Measurements from ENCODE around the gene CYFIP1.

CYFIP1 gene

DNA sequence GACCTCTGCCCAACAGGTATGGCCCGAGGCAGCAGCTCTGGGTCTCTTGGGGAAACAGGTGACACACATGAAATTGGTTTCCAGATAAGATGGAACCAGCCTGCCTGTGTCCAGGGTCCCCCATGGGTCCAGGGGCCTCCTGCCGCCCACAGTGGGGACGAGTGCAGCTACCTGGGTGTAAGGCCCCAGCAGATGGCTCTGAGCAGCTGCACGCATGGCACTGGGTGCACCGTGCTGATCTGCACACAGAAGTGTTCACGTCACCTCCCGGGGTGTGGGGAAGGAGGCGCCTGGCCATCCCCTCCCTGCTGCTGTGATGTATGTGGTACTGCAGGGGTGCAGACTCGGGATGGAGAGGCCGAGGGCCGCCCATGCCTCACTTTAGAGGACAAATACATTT is 78.1 kb downstream of the CYFIP1 start:
- in situ Hi-C loops (cut with HindIII; ENCODE audit: low pct_unique_long_range_greater_than_20kb, low sequenced_read_pairs), result no loop called here
- TF ChIP-seq JUND (IDR thresholded peaks at IDR 0.05; ENCODE audit: low read depth), result no peak
- DNase-seq (ENCODE audit: low read depth in 1 of 2, low spot score in 1 of 2), result no peak

DNA sequence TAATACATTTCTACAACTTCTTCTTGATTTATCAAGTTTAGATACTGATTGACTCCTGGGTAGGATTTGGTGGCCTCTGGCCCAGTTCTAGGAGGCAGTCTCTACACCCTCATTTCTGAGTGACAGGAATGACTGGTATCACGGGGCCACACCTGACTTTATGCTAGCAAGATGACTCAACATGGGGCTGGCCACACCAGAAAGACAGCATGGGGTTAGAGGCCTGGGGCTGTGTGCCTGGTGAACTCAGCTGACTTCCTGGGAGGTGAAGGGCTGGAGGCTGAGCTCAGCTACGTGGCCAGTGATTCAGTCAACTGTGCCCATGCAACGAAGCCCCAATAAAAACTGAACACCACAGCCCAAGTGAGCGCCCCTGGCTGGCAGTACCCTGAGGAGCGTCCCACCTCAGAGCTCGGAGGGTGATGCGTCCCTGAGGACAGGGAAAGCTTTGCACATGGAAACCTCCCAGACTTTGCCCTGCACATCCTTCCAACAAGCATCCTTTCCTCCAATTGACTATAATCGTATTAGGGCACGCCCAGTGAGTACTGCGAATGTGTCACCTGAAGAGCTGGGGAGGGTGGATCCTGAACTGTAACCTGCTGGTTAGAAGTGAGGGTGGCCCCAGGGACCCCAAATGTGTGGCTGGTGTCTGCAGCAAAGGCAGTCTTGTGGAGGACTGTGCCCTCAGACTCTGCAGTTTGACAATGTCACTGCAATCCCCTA is 84.5 kb downstream of the CYFIP1 start:
- no peak for TF ChIP-seq JUND (IDR thresholded peaks at IDR 0.05; ENCODE audit: low read depth)
- in situ Hi-C loops (cut with HindIII; ENCODE audit: low pct_unique_long_range_greater_than_20kb, low sequenced_read_pairs), result no loop called here
- DNase-seq (ENCODE audit: low read depth in 1 of 2, low spot score in 1 of 2), result peak; percentile 75 to 91

DNA sequence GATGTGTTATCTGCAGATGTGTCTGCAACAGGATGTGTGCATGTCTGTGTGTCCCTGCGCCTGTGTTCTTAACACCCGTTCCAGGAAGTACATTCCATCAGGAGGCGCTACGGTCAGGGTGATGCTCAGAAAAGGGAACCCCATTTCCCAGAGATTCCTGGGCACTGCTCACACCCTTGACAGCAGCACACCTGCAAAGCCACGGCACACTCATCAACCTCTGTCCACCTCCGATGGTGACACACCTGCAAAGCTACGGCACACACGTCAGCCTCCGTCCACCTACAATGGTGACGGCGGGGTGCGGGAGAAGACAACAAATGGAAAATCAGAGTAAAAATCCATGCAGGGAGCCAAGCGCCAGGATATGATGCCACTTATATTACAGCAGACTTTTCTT is 86.3 kb downstream of the CYFIP1 start:
- TF ChIP-seq JUND (IDR thresholded peaks at IDR 0.05; ENCODE audit: low read depth), result no peak
- DNase-seq (ENCODE audit: low read depth in 1 of 2, low spot score in 1 of 2), result no peak
- in situ Hi-C loops (cut with HindIII; ENCODE audit: low pct_unique_long_range_greater_than_20kb, low sequenced_read_pairs), result no loop called here

DNA sequence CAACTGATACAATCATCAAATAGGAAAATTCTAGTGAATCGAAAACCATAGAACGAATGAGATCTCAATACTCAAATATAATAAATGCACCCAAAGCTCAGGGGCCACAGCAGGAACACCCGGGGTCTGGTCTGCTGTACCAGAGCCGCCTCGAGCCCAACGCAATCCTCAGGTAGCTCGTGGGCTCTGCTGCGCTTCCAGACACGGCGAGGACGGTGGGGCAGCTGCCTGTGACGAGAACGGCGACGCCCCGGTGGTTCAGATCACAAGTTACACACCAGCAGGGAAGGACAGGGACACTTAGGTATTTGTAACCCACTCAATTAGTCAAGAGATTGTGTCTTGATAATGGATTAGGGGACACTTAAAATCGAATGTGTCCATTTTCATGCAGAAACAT is 87.1 kb downstream of the CYFIP1 start:
- no peak for TF ChIP-seq JUND (IDR thresholded peaks at IDR 0.05; ENCODE audit: low read depth)
- in situ Hi-C loops (cut with HindIII; ENCODE audit: low pct_unique_long_range_greater_than_20kb, low sequenced_read_pairs), result no loop called here
- DNase-seq (ENCODE audit: low read depth in 1 of 2, low spot score in 1 of 2), result no peak

DNA sequence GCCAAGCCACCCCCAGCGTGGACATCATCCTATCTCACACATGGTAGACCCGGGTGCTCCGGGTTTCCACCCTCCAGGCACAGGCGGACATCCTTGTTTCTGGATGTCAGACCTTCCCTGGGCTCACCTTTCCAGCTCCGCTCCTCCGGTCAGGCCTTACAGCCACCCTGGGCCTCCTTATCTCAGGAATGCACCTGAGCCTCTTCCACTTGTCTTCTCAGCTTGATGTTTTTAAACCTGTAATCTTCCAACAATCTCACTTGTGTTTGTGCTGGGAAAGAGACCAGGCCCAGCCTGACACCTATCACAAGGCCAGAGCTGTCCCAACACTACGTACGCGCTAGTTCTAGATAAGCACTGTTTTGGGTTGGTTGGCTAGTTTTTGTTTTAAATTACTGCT is 87.8 kb downstream of the CYFIP1 start:
- DNase-seq (ENCODE audit: low read depth in 1 of 2, low spot score in 1 of 2), result no peak
- no peak for TF ChIP-seq JUND (IDR thresholded peaks at IDR 0.05; ENCODE audit: low read depth)
- in situ Hi-C loops (cut with HindIII; ENCODE audit: low pct_unique_long_range_greater_than_20kb, low sequenced_read_pairs), result no loop called here

DNA sequence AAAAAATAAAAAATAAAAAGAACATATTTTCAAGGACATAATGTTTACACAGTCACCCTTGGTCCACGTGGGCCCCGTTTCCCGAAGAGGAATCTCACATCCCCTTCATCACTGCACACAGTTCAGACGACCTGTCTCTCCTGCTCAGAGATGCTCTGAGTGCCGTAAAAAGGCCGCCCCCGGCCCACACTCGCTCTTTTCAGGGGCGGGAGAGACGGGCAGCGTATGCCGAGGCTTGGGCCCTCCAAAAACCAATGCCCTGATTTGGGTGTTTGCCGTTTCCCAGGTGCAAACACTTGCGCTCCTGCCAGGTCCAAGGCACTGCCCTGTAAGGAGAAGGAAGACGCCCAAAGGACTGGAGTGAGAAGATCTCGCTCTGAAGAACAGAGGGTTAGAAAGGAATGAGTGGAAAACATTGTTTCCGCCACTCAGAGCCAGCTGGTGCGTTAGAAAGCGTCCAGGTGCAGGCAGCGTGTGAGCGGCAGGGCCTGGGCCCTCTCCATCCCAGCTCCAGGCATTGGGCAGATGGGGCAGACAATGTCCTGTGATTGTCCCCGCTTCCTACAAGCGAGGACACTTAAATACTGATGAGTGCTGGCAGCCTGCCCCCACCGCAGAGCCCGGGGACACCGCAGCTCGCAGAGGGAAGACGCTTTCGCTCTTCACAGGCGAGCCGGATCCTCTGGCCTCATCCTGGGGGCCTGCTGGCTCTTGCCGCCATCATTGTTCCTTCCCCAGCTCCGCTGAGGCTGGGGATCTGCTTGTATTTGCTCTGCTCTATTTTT is 88.5 kb downstream of the CYFIP1 start:
- TF ChIP-seq JUND (IDR thresholded peaks at IDR 0.05; ENCODE audit: low read depth), result no peak
- in situ Hi-C loops (cut with HindIII; ENCODE audit: low pct_unique_long_range_greater_than_20kb, low sequenced_read_pairs), result no loop called here
- no peak for DNase-seq (ENCODE audit: low read depth in 1 of 2, low spot score in 1 of 2)

DNA sequence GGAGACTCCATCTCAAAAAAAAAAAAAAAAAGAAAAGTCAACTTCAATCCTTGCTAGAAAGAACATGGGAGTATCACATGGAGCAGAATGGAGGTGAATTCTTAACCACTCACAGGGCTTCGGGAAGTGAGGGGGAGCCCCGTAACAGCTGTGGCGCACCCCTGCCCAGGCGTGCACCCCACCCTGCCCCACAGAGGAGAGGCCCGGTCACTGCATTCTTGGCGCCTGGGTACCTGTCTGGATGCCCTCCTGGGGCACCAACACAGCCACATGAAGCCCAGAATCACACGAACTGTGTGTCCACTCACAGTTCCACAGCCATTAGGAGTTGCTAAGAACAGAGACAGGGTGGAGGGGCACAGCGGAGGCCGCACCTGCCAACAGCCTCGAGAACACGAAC is 89.9 kb downstream of the CYFIP1 start:
- in situ Hi-C loops (cut with HindIII; ENCODE audit: low pct_unique_long_range_greater_than_20kb, low sequenced_read_pairs), result no loop called here
- DNase-seq (ENCODE audit: low read depth in 1 of 2, low spot score in 1 of 2), result no peak
- TF ChIP-seq JUND (IDR thresholded peaks at IDR 0.05; ENCODE audit: low read depth), result no peak

DNA sequence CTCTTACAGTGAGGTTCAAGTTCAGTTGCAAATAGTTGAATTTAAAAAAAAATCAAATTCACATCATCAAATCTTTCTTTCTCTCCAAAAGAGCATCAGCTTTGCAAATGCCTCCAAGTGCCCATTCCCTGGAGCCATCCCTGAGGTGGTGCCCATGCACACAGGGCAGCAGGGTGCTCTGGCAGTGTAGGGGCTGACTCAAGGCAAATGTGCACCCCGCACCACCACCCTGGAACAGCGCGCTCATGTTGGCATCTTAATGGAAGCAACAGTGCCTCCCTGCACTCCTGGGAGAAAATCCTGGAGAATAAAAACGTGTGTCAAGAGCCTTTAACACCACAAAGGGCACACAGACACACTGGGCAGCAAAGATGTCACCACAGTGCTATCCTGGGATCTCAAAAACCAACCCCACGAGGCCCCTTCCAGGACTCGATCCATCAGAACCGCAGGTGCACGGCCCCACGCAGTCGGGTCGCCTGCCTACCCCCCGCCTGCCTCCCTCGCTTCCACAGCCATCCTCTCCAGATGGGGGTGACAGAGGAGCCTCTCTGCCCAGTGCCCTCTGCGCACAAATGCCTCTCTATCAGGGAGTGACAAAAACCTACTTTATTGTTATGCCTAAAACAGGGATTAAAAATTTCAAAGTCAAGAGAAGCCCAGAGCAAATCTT is 90.9 kb downstream of the CYFIP1 start:
- in situ Hi-C loops (cut with HindIII; ENCODE audit: low pct_unique_long_range_greater_than_20kb, low sequenced_read_pairs), result no loop called here
- DNase-seq (ENCODE audit: low read depth in 1 of 2, low spot score in 1 of 2), result no peak
- TF ChIP-seq JUND (IDR thresholded peaks at IDR 0.05; ENCODE audit: low read depth), result no peak

DNA sequence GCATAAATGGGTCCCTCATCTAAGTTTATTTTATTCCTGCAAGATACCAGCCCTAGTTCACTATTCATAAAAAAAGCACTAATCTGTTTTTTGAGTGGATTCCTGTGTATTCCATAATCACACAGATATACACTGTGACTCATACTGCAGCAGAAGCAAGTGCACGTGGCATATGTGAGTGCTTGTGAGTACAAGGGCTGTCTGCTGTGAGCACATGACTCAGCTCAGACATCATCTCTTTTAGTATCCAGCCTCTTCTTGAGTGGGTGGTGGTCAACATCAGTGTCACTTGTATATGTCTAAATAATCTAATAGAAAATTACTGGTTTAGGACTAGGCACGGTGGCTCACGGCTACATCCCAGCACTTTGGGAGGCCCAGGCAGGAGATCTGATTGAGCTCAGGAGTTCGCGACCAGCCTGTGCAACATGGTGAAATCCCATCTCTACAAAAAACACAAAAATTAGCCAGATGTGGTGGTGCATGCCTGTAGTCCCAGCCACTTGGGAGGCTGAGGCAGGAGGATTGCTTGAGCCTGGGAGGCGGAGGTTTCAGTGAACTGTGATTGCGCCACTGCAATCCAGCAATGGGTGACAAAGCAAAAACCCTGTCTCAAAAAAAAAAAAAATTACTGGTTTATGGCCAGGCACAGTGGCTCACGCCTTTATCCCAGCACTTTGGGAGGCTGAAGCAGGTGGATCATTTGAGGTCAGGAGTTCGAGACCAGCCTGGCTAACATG is 91.9 kb downstream of the CYFIP1 start:
- no peak for DNase-seq (ENCODE audit: low read depth in 1 of 2, low spot score in 1 of 2)
- in situ Hi-C loops (cut with HindIII; ENCODE audit: low pct_unique_long_range_greater_than_20kb, low sequenced_read_pairs), result no loop called here

DNA sequence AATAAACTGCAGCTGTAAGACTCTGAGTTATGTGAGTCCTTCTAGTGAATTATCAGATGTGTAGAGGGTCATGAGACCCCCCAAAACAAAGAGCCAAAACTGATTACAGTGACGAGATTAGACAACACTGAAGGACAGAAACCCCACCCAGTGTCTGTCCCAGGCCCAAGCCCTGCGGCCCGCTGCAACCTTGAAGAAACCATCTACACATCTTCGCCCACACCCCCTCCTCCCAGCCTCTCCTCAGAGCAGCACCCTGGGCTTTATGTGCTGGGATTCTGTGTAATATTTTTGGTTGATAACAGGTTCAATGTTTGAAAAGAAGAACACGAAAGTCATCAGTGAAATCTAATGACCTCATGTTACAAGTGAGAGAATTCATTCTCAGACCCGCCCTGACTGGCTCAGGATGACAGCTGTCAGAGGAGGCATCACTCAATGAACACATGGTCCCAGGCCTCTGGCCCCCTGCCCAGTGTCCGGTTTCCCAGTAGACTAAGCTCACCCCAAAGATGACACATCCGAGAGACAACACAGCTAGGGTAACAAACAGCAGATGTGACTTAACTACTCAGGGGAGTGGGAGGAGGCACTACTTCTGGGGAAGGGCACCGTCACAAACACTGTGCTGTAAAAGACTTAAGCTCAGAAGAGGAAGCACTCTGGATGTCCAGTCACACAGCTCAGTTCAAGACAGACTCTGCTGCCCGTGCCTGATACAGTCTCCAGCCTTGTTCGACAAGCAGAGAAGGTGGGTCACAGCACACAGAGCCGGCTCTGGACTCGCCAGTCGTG is 92.8 kb downstream of the CYFIP1 start:
- no peak for DNase-seq (ENCODE audit: low read depth in 1 of 2, low spot score in 1 of 2)
- in situ Hi-C loops (cut with HindIII; ENCODE audit: low pct_unique_long_range_greater_than_20kb, low sequenced_read_pairs), result no loop called here
- TF ChIP-seq JUND (IDR thresholded peaks at IDR 0.05; ENCODE audit: low read depth), result no peak

More for the DNA sequence above, 91.9 kb downstream of the CYFIP1 start:
- TF ChIP-seq JUND (IDR thresholded peaks at IDR 0.05; ENCODE audit: low read depth), result no peak

DNA sequence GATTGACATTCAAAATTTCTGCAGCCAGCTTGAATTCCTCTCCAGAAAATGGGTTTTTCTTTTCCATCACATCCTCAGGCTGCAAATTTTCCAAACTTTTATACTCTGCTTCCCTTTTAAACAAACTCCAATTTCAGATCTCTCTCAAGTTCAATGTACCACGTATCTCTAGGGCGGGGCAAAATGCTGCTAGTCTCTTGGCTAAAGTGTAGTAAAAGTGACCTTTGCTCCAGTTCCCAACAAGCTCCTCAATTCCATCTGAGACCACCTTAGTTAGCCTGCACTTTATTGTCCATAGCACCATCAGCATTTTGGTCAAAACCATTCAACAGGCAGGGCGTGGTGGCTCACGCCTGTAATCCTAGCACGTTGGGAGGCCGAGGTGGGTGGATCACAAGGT is 95.0 kb downstream of the CYFIP1 start:
- DNase-seq (ENCODE audit: low read depth in 1 of 2, low spot score in 1 of 2), result no peak
- TF ChIP-seq JUND (IDR thresholded peaks at IDR 0.05; ENCODE audit: low read depth), result no peak
- in situ Hi-C loops (cut with HindIII; ENCODE audit: low pct_unique_long_range_greater_than_20kb, low sequenced_read_pairs), result no loop called here

DNA sequence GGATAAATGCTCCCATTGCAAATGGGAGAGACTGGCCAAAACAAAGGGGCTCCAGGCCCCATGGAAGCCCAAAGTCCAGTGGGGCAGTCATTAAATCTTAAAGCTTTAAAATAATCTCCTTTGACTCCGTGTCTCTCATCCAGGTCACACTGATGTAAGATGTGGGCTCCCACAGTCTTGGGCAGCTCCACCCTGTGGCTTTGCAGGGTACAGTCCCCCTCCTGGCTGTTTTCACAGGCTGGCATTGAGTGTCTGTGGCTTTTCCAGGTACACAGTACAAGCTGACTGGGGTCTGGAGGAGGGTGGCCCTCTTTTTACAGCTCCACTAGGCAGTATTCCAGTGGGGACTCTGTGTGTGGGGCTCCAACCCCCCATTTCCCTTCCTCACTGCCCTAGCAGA is 95.8 kb downstream of the CYFIP1 start:
- TF ChIP-seq JUND (IDR thresholded peaks at IDR 0.05; ENCODE audit: low read depth), result no peak
- in situ Hi-C loops (cut with HindIII; ENCODE audit: low pct_unique_long_range_greater_than_20kb, low sequenced_read_pairs), result no loop called here
- DNase-seq (ENCODE audit: low read depth in 1 of 2, low spot score in 1 of 2), result peak in 1 of 2 experiments; percentile 47
